Bronchial epithelial cell (primary cell): ENCODE measurements around the gene CACNA2D3. TPM values are rescaled to one million over a fixed set of nuclear protein-coding genes. Genes with fewer than 3 reads are reported as not detected.

ENCODE experiments used
- DNase-seq: peaks from one replicate; pipeline ENCODE4 v3.0.0-alpha.2; 2010; ENCODE audit warnings: low read depth
- FAIRE-seq: peaks from 2 replicates; lab custom pipeline; 2011; peaks lifted over from hg19 to GRCh38; lab: Jason Lieb, UNC
- H3K27me3 ChIP-seq: 2 replicates; pipeline ENCODE4 v1.5.1; 2011; ENCODE audit warnings: low read length; ENCODE audit not compliant: control insufficient read depth, insufficient read depth
- H3K36me3 ChIP-seq: 2 replicates; pipeline ENCODE4 v1.5.1; 2011; ENCODE audit warnings: low read length; ENCODE audit not compliant: control insufficient read depth, insufficient read depth
- H3K4me3 ChIP-seq: 2 replicates; pipeline ENCODE4 v1.5.1; 2011; ENCODE audit warnings: mild to moderate bottlenecking, low read depth, low read length, control low read depth
- total RNA-seq: library from RNA; depleted of rRNA; stranded (reverse); fragments of >200 nt; gene quantifications from 2 replicates; pipeline ENCODE4 v1.2.1, GENCODE V29; 2014
- TF ChIP-seq, protein P1 (sequence below): IDR thresholded peaks from 2 replicates; pipeline ENCODE4 v1.5.1; 2011; ENCODE audit warnings: mild to moderate bottlenecking, moderate library complexity, low read length, control low read depth, inconsistent platforms; ENCODE audit not compliant: insufficient read depth, severe bottlenecking

The CACNA2D3 gene
- total RNA-seq, 1 donor from 2014 or later, result not detected

DNA sequence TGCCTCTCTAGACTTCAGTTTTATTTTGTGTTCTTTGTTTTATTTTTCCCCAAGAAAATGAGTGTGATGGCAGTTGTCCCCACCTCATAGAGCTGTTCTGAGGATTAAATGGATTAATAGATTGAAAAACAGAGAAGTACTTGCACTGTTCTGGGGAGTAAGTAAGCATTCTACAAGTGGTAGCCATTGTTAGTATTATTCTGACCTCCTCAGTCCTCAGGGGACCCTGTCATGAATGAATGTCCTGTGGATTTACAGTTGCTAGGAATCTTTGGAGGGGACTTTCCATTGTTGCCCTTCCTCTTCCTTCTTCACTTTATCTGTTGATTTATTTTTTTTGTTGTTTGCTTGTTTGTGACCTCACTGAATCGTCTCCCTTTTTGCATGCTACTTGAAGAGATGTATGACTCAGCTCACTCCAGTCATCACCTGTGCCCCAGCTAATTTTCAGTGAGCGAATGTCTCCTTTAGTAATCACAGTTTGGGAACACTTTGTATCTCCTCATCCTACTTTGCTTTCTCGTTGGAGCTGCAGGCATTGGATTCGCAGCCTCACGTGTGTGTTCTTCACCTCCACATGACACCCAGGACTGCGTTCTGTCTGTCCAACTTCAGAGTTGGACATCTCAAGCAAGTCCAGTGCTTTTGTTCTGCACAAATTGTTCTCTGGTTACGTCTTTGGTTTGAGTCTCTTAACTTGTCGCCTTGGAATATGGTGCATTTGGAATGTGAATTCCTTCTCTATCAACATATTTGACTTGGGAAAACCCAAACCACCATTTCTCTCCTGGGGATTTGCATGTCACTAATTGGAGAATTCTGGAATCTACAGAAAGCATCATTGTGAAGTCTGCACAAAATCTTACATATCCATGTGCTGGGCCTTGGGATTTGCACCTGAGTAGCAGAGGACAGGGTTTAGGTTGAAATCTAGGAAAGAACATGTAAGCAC, 751.0 kb downstream of the CACNA2D3 start:
- TF ChIP-seq, protein P1, sequence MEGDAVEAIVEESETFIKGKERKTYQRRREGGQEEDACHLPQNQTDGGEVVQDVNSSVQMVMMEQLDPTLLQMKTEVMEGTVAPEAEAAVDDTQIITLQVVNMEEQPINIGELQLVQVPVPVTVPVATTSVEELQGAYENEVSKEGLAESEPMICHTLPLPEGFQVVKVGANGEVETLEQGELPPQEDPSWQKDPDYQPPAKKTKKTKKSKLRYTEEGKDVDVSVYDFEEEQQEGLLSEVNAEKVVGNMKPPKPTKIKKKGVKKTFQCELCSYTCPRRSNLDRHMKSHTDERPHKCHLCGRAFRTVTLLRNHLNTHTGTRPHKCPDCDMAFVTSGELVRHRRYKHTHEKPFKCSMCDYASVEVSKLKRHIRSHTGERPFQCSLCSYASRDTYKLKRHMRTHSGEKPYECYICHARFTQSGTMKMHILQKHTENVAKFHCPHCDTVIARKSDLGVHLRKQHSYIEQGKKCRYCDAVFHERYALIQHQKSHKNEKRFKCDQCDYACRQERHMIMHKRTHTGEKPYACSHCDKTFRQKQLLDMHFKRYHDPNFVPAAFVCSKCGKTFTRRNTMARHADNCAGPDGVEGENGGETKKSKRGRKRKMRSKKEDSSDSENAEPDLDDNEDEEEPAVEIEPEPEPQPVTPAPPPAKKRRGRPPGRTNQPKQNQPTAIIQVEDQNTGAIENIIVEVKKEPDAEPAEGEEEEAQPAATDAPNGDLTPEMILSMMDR, result no peak
- H3K27me3 ChIP-seq, result no peaks in the 10 kb centered on the region
- DNase-seq (peak; percentile 52), FAIRE-seq (no peak)
- H3K36me3 ChIP-seq, result no peaks in the 10 kb centered on the region
- no peak overlapping the region for H3K4me3 ChIP-seq

DNA sequence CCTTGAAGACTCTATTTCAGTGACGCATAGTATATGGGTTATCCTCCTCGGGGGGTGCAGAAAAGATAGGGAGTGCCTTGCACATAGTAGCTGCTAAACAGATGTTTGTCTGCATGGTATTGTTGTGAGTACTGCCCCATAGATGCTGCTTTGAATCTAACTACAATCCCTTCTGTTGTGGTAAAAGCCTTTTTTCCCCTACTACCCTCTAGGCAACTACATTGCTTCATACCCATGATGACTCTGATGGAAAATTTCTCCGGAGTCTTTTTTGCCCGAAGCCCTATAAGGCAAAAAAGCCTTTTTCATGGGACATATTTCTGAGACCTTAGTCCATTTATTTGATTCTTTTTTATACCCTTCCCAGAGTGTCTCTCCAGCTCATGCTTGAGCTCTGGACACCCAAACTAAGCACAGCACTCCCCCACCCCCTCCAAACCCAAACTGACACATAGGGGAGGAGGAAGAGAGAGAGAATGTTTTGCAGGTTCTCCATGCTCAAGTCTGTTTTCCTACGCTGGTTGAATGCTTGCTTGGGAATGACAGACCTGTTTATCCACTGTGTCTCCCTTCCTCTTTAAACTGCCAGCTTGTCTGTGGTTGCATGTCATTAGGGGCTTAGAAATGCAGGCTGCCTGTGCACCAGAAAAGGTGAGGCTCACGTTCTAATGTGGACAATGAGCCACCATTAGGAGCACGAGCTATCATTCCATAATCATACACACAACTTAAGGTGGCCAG, 752.6 kb downstream of the CACNA2D3 start:
- peak; percentile 60 for FAIRE-seq
- DNase-seq, result no peak
- TF ChIP-seq, protein P1, result no peak

GRCh38 chr3:54875596-54876268, 753.4 kb downstream of the CACNA2D3 start:
- Histone ChIP-seq H3K27me3 (no peaks in the 10 kb centered on the region), H3K4me3 (no peak overlapping the region), H3K36me3 (no peaks in the 10 kb centered on the region)
- DNase-seq (no peak), FAIRE-seq (no peak)
- TF ChIP-seq, protein P1, result no peak

More for the DNA sequence above, 752.6 kb downstream of the CACNA2D3 start:
- H3K36me3 ChIP-seq, result no peaks in the 10 kb centered on the region
- no peaks in the 10 kb centered on the region for H3K27me3 ChIP-seq
- no peak overlapping the region for H3K4me3 ChIP-seq

GRCh38 chr3:54876694-54877093, 754.3 kb downstream of the CACNA2D3 start:
- Histone ChIP-seq H3K27me3 (no peaks in the 10 kb centered on the region), H3K4me3 (no peak overlapping the region), H3K36me3 (no peaks in the 10 kb centered on the region)
- DNase-seq (no peak), FAIRE-seq (no peak)
- TF ChIP-seq, protein P1, result no peak

DNA sequence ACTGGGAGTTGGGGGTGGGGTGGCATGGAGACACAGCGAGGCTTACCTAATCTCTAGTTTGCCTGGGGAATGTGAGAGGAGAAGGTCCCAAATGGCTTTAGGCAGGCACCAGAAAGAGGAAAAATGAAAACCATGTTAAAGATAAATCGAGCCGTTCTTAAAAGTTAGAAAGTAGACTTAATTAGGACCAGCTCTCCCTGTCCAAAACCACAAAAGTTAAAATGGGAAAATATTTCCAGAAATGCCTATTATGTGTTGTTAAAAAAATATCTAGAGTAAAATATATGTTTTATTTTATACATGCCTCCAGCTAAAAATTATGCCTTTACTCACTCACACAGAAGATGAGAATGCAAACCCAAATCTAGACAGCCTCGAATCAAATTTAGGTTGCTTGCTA, 755.4 kb downstream of the CACNA2D3 start:
- Histone ChIP-seq H3K27me3 (no peaks in the 10 kb centered on the region), H3K4me3 (no peak overlapping the region), H3K36me3 (no peaks in the 10 kb centered on the region)
- TF ChIP-seq, protein P1, result no peak
- FAIRE-seq (no peak), DNase-seq (no peak)
